ENCODE data around the gene NT5M. TPM values are rescaled to one million over a fixed set of nuclear protein-coding genes. Genes with fewer than 3 reads are reported as not detected.
"Not testable (repeated sequence)": the region's sequence is repeated elsewhere in the genome, so short reads cannot be mapped to it uniquely, and the experiment has no call there.

The NT5M gene
- total RNA-seq, 2 experiments from 2014 or later: 5.5 to 7.6 TPM

DNA sequence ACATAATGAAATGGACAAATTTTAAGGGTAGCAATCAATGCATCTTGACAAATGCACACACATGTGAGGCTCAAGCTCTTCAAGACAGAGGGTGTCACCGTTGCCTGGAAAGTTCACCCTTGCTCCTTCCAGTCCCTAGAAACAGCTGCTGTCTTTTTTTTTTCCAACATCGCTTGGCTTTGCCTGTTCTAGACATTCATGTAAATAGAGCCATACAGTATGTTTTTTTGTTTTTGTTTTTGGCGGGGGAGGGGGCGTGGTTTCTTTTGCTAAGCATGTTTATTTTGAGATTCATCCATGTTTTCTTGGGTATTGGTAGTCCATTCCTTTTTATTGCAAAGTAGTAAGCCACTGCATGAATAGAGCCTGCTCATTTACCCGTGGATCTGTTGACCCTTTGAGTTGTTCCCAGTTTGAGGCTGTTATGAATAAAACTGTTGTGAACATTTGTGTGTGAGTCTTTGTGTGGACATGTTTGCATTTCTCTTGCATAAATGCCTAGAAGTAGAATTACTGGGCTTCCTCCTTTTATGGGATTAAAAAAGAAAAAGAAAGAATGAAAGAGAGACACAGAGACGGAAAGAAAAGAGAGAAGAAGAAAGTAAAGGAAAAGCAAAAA, 78.4 kb downstream of the NT5M start:
- CTCF ChIA-PET: interaction anchor here (0.6 to 0.9 kb wide), 2 partner anchors 35 to 274 kb away, joined by 3 to 4 read pairs; no protein-coding TSS in a partner anchor
- no peaks in the 10 kb centered on the region for H3K4me1 Mint-ChIP-seq
- DNase-seq: no peak
- H3K4me3 Mint-ChIP-seq: no peak overlapping the region
- no peaks in the 10 kb centered on the region for H3K36me3 Mint-ChIP-seq (ENCODE audit: low read depth)
- H3K27me3 Mint-ChIP-seq: peaks cover 9% of the 10 kb centered on the region
- POLR2A ChIA-PET: no interaction called here
- no peaks in the 10 kb centered on the region for H3K9me3 Mint-ChIP-seq
- no peak overlapping the region for H3K27ac Mint-ChIP-seq

DNA sequence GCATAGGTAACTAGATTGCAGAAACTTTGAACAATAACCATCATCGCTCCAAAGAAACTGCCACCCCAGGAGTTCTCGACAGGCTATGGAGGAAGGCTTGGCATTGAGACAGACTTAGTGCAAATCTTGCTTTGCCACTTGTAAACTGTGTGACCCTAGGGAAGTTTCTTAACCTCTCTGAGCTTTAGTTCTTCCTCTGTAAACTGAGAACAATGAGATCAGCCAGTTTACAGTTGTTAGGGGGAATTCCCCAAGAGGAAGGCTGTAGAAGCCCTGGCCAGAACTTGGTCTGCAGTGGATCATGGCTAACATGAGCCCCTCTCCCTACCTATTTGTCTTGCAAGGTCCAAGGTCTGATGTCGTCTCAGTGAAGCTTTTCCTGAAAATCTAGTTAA, 78.9 kb downstream of the NT5M start:
- DNase-seq: no peak
- H3K27ac Mint-ChIP-seq: no peak overlapping the region
- H3K36me3 Mint-ChIP-seq (ENCODE audit: low read depth): no peaks in the 10 kb centered on the region
- CTCF ChIA-PET: interaction anchor here (0.6 to 1.4 kb wide), 3 partner anchors 35 to 215 kb away, joined by 3 to 4 read pairs (median 4); no protein-coding TSS in a partner anchor
- POLR2A ChIA-PET: interaction anchor here (0.6 kb wide), 1 partner anchor 247 kb away, joined by 4 read pairs; no protein-coding TSS in a partner anchor
- peaks cover 9% of the 10 kb centered on the region for H3K27me3 Mint-ChIP-seq
- H3K4me3 Mint-ChIP-seq: no peak overlapping the region
- H3K9me3 Mint-ChIP-seq: no peaks in the 10 kb centered on the region
- no peaks in the 10 kb centered on the region for H3K4me1 Mint-ChIP-seq

DNA sequence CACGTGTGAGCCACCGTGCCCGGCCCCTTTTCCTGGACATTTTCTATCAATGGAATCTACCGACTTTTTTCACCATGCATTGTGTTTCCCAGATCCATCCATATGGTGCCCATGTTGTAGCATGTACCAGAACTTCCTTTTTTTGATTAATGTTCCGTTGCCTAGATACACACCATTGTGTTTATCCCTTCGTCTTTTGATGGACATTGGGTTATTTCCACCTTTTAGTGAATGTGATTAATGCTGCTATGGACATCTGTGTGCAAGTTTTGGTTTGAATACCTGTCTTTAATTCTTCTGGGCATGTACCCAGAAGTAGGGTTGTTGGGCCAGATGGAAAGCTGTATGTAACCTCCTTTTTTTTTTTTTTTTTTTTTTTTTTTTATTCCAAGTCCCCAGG, 79.8 kb downstream of the NT5M start:
- no peak for DNase-seq
- H3K4me3 Mint-ChIP-seq: no peak overlapping the region
- H3K9me3 Mint-ChIP-seq: no peaks in the 10 kb centered on the region
- H3K4me1 Mint-ChIP-seq: no peaks in the 10 kb centered on the region
- H3K27ac Mint-ChIP-seq: no peak overlapping the region
- H3K36me3 Mint-ChIP-seq (ENCODE audit: low read depth): no peaks in the 10 kb centered on the region
- ChIA-PET POLR2A (no interaction called here), CTCF (interaction anchor here (1.4 kb wide), 1 partner anchor 114 kb away, joined by 4 read pairs; no protein-coding TSS in a partner anchor)
- H3K27me3 Mint-ChIP-seq: peaks cover 9% of the 10 kb centered on the region

DNA sequence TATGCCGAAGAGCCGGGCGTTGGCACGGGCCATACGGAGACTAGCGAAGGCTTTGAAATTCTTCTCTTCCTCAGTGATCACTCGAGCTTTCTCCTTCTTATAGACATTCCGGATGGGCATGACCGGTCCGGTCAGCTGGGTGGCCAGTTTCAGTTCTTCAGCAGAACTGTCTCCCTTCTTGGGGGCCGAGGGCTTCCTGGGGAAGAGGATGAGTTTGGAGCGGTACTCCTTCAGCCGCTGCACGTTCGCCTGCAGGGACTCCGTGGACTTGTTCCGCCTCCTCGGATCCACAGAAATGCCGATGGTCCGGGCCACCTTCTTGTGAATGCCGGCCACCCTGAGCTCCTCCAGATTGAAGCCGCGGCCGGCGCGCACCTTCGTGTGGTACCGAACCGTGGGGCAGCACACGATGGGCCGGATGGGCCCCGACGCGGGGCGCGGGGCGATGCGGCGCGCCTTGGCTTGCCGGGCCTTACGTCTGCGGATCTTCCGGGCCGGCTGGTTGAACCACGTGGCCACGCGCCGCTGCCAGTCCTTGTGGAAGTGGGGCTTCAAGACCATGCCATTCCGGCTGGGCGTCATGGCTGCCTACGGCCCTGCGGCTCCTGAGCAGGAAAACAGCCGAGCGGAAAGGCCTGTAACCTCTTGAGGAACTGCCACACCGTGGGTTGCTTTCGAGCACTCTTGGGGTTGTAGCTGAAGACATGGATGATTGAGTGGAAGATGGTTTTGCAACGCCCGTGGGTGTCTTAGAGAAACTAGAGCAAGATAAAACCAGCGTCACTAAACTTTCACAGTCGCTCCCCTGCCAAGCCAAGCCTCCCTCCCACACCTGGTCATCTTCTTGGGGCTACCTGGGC, 80.5 kb downstream of the NT5M start:
- CTCF ChIA-PET: interaction anchor here (1.4 kb wide), 1 partner anchor 113 kb away, joined by 4 read pairs; no protein-coding TSS in a partner anchor
- POLR2A ChIA-PET; H3K27me3 Mint-ChIP-seq; H3K4me1 Mint-ChIP-seq; H3K9me3 Mint-ChIP-seq; DNase-seq; H3K4me3 Mint-ChIP-seq; H3K27ac Mint-ChIP-seq; H3K36me3 Mint-ChIP-seq (ENCODE audit: low read depth): not testable (repeated sequence)

DNA sequence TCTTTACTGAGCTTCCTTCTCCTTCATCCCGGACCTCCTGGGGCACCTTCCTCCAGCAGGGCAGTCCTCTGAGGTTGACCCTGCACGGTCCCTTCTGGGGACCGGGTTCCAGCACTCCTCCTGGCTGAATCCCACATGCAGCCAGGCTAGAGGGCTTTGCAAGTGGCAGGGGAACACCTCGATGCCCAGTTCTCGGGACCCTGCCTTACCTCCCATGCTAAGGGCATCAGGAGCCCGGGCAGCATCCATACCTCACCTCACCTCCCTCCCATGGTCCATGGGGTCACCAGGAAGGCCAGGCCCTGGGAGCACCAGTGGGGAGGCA, 81.1 kb downstream of the NT5M start:
- CTCF ChIA-PET: no interaction called here
- POLR2A ChIA-PET: no interaction called here
- Mint-ChIP-seq H3K4me1 (no peaks in the 10 kb centered on the region), H3K27me3 (peaks cover 9% of the 10 kb centered on the region), H3K36me3 (ENCODE audit: low read depth) (no peaks in the 10 kb centered on the region), H3K4me3 (no peak overlapping the region), H3K9me3 (no peaks in the 10 kb centered on the region), H3K27ac (no peak overlapping the region)
- no peak for DNase-seq

DNA sequence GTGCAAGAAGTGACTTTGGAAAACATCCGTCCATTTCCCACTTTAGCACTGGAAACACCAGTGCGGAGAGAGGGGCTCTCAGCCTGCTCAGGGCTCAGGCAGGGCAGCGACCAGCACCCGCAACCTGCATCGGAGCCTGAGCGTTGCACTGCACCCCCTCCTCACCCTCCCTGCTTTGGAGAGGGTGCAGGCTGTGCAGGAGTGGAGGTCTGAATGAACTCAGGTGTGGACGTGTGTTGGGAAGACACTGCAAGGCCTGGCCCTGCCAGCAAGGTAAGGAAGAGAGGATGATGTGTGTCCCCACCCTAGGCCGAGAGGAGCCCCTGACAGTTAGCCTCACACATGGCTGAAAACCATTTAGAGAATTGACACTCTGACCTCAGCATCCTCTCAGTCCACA, 81.8 kb downstream of the NT5M start:
- ChIA-PET POLR2A (no interaction called here), CTCF (no interaction called here)
- H3K4me1 Mint-ChIP-seq: no peaks in the 10 kb centered on the region
- no peak overlapping the region for H3K27ac Mint-ChIP-seq
- DNase-seq: no peak
- H3K27me3 Mint-ChIP-seq: peaks cover 13% of the 10 kb centered on the region
- no peaks in the 10 kb centered on the region for H3K36me3 Mint-ChIP-seq (ENCODE audit: low read depth)
- H3K9me3 Mint-ChIP-seq: no peaks in the 10 kb centered on the region
- no peak overlapping the region for H3K4me3 Mint-ChIP-seq

DNA sequence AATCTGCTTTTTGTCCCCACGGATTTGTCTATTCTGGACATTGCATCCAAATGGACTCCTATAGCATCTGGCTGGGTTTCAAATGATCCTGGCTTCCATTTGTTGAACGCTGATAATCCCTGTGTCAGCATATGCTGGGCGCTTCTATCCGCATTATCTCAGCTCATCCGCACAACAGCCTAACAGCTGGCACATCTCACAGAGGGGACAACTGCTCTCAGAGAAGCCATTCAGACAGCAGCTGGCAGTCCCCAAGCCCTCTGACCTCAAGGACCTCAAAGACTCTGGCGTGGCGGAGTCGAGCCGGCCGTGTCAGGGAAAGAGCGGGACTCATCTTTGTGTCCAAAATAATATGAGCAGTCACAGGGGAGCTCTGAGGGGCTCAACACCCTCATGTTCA, 82.3 kb downstream of the NT5M start:
- Mint-ChIP-seq H3K9me3 (no peaks in the 10 kb centered on the region), H3K4me1 (peaks cover 1% of the 10 kb centered on the region), H3K4me3 (no peak overlapping the region), H3K27ac (no peak overlapping the region), H3K27me3 (peaks cover 15% of the 10 kb centered on the region), H3K36me3 (ENCODE audit: low read depth) (no peaks in the 10 kb centered on the region)
- CTCF ChIA-PET: interaction anchor here (0.8 kb wide), 1 partner anchor 131 kb away, joined by 3 read pairs; no protein-coding TSS in a partner anchor
- POLR2A ChIA-PET: no interaction called here
- DNase-seq: no peak

DNA sequence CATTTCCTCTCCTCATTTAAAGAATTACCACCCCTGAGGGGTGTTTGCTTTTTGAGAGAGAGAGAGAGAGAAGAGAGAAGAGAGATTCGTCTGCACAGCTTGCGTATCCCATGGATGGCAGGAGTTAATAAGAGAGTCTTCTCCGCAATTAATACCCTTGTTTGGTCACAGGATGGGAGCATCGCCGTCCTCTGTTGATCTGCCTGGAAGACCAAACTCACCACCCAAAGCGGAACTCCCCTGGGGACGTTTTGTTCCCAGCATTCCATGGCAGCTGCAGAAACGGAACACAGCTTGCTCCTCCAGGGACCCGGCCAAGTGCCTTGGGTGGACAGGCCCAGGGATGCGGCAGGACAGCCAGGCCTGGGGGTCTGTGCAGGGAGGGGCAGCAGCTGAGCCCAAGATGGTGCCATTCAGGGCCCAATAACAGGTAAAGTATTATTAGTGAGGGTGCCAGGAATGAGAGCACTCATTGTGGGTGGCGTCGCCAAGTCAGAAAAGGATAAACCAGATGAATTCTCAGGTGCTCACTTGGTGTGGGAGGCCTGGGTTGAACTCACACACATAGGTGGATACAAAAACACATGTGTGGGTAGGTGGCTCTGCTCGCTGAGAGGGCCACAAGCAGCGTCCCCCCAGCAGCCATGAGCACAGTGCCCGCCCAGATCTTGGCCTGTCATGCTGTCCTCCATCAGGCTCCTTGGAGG, 83.1 kb downstream of the NT5M start:
- POLR2A ChIA-PET: no interaction called here
- no peaks in the 10 kb centered on the region for H3K9me3 Mint-ChIP-seq
- peaks cover 15% of the 10 kb centered on the region for H3K27me3 Mint-ChIP-seq
- no peak overlapping the region for H3K4me3 Mint-ChIP-seq
- no peaks in the 10 kb centered on the region for H3K36me3 Mint-ChIP-seq (ENCODE audit: low read depth)
- no peak for DNase-seq
- H3K27ac Mint-ChIP-seq: no peak overlapping the region
- CTCF ChIA-PET: interaction anchor here (0.8 kb wide), 1 partner anchor 131 kb away, joined by 3 read pairs; no protein-coding TSS in a partner anchor
- peaks cover 5% of the 10 kb centered on the region for H3K4me1 Mint-ChIP-seq

DNA sequence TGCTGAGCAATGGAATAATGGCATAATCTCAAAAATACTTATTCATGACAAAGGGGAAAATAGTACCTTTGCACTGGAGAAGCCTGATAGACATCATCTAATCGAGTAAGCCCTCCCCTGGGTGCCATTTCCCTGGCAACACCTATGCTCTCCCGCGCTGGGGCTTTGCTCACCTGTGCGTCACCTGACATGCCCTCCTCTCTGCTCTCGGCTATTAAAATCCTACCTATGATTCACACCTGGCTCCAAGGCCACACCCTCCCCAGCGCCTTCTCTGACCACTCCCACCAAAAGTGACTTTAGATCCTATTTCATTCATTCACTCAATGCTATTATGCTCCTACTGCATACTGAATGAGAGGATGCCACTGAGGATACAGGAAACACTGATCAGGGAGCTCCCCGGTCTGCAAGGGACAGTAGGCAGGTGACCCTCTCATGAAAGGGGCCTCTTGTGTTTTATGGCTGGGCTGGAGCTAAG, 83.9 kb downstream of the NT5M start:
- Mint-ChIP-seq H3K4me1 (peaks cover 13% of the 10 kb centered on the region), H3K9me3 (peaks cover 3% of the 10 kb centered on the region), H3K27me3 (peaks cover 13% of the 10 kb centered on the region), H3K27ac (no peak overlapping the region), H3K36me3 (ENCODE audit: low read depth) (peaks cover 3% of the 10 kb centered on the region), H3K4me3 (no peak overlapping the region)
- no peak for DNase-seq
- ChIA-PET POLR2A (no interaction called here), CTCF (interaction anchor here (1.8 kb wide), 1 partner anchor 110 kb away, joined by 5 read pairs; no protein-coding TSS in a partner anchor)

DNA sequence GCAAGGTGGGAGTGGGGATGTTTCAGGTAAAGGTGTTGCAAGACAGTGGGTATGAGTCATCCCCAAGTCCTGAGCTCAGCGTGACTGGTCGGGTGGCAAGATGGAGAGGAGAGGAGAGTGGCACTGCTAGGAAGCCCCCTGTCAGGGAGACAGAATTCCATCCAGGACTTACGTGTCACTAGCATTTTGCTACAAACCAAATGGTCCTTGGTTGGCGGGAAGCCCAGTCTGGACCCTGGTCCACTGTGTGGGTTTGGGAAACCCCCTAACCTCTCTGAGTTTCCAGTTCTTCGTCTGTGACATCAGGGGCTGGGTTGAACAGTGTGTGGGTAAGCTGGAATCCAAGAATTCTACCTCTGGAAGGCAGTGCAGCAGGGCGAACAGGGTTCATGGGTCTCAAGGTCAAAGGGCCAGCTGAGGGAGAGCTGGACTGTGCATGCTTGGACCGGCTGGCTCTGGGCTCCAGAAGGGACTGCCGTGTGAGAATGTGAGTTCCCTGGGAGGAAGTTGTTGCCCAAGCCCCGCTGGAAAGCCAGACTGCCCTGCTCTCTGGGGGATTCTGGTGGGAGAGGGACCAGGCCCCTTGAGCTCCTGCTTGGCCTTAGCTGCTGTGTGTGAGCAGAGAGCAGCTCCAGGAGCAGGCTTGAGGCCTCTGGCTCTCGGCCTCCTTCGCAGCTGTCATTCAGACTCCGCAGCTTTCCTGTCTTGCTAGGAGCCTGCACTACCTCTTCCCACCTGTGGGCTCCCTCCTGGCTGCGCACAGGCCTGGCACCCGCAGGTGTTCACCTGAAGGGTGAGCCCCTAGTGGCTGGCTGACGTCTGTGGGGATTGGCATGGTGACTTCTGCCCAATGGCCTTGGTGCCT, 84.6 kb downstream of the NT5M start:
- Mint-ChIP-seq H3K27me3 (peaks cover 12% of the 10 kb centered on the region), H3K36me3 (ENCODE audit: low read depth) (peaks cover 3% of the 10 kb centered on the region), H3K9me3 (peaks cover 3% of the 10 kb centered on the region), H3K27ac (no peak overlapping the region), H3K4me3 (no peak overlapping the region), H3K4me1 (peaks cover 18% of the 10 kb centered on the region)
- DNase-seq: no peak
- ChIA-PET POLR2A (no interaction called here), CTCF (interaction anchor here (1.8 kb wide), 1 partner anchor 109 kb away, joined by 5 read pairs; no protein-coding TSS in a partner anchor)

DNA sequence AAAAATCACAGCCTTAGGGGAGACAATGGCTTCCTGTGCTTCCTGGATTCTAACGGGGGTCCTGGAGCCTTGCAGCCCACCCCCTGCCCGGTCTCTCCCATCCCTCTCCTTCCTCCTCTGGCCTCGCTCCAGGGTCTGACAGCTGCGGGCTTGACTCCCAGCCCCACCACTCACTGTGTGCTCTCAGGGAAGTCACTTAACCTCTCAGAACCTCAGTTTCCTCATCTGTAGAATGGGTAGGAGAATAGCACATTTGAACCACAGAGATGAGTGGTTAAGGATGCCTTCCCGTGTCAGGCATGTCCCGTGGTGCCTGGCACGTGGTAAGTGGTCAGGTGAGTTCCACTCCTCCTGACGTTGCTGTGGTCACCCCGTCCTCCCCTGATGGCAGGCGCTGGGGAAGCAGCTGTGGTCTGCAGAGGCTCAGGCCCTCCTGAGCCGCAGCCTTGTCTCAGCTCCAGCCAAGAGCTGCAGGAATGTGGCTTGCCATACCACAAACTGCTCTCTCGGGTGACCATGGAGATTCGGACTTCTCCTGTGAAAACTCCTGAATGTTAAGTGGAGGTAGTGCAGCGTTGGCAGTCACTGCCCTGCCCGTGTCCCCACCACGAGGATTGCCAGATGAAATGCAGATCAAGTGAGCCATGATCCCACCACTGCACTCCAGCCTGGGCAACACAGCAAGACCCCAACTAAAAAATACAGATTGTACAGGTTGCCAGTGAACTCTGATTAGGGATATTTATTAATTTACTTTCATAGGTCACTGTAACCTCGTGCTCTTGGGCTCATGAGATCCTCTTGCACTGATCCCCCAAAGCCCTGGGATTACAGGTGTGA, 85.7 kb downstream of the NT5M start:
- Mint-ChIP-seq H3K9me3 (peaks cover 3% of the 10 kb centered on the region), H3K27me3 (peaks cover 15% of the 10 kb centered on the region), H3K4me3 (no peak overlapping the region), H3K36me3 (ENCODE audit: low read depth) (peaks cover 3% of the 10 kb centered on the region), H3K4me1 (peaks cover 23% of the 10 kb centered on the region), H3K27ac (no peak overlapping the region)
- no peak for DNase-seq
- ChIA-PET POLR2A (no interaction called here), CTCF (interaction anchor here (1.0 to 1.8 kb wide), 2 partner anchors 31 to 108 kb away, joined by 3 to 5 read pairs; no protein-coding TSS in a partner anchor)

All from activated CD4-positive, alpha-beta T cell treated with anti-CD3 and anti-CD28 coated beads, Interleukin-2, amount 10 ng/mL, durations not matched to agents 7 days and 5 days (primary cell).